MCF 10A (cell line): Measurements from ENCODE around the gene GGCX. TPM values are rescaled to one million over a fixed set of nuclear protein-coding genes. Genes with fewer than 3 reads are reported as not detected.

Source experiments
- BruUV-seq: library from RNA; stranded (reverse); fragments of 400-500 nt; replicated peaks from 2 replicates; lab custom pipeline; 2021; lab: Mats Ljungman, UMichigan
- CTCF ChIA-PET: fragments of 300-600 bp; sonication (Branson Sonifier 250); formaldehyde crosslinking; extraction: SDS; loops from one replicate; lab custom pipeline; 2021; ENCODE audit warnings: antibody characterized with exemption, inconsistent platforms; lab: Yijun Ruan, JAX
- POLR2A ChIA-PET: fragments of 300-600, 350-650 bp; sonication (Branson Sonifier 250); formaldehyde crosslinking; extraction: SDS; loops from one replicate; lab custom pipeline; 2020; ENCODE audit warnings: antibody characterized with exemption, inconsistent platforms; lab: Yijun Ruan, JAX
- DNase-seq: peaks from one replicate; pipeline ENCODE4 v3.0.0-alpha.2; 2018; ENCODE audit not compliant: unreplicated experiment
- H3K27ac Mint-ChIP-seq: one replicate; pipeline ENCODE4 v1.8.0; 2022; ENCODE audit warnings: mild to moderate bottlenecking, low read depth, mixed read lengths; ENCODE audit not compliant: unreplicated experiment
- H3K27me3 Mint-ChIP-seq: one replicate; pipeline ENCODE4 v1.8.0; 2022; ENCODE audit warnings: mixed read lengths; ENCODE audit not compliant: insufficient read depth, unreplicated experiment
- H3K36me3 Mint-ChIP-seq: one replicate; pipeline ENCODE4 v1.8.0; 2022; ENCODE audit warnings: mild to moderate bottlenecking, moderate library complexity, mixed read lengths; ENCODE audit not compliant: insufficient read depth, unreplicated experiment
- H3K4me1 Mint-ChIP-seq: one replicate; pipeline ENCODE4 v1.8.0; 2022; ENCODE audit warnings: mixed read lengths; ENCODE audit not compliant: insufficient read depth, unreplicated experiment
- H3K4me3 Mint-ChIP-seq: one replicate; pipeline ENCODE4 v1.8.0; 2022; ENCODE audit warnings: mild to moderate bottlenecking, moderate library complexity, mixed read lengths; ENCODE audit not compliant: unreplicated experiment
- H3K9me3 Mint-ChIP-seq: one replicate; pipeline ENCODE4 v1.8.0; 2022; ENCODE audit warnings: mixed read lengths; ENCODE audit not compliant: unreplicated experiment
- CTCF ChIP-seq: fragments of 200-600 bp; IDR thresholded peaks from one replicate; pipeline ENCODE4 v1.8.0; 2022; ENCODE audit warnings: antibody characterized with exemption, mild to moderate bottlenecking; ENCODE audit not compliant: unreplicated experiment
- intact Hi-C: fragments of 100-400 bp; cut with micrococcal nuclease; formaldehyde crosslinking; loops from 2 replicates; pipeline ENCODE4 v1.14.1; 2022
- total RNA-seq: library from RNA; stranded (reverse); gene quantifications from 2 replicates; pipeline ENCODE4 v1.2.3, GENCODE V29; 2022

Gene GGCX
- total RNA-seq, 1 experiment from 2014 or later: 49.1 TPM

- Mint-ChIP-seq H3K36me3 (peaks cover 36% of the 10 kb centered on the region), H3K27me3 (no peaks in the 10 kb centered on the region), H3K4me1 (peaks cover 11% of the 10 kb centered on the region), H3K27ac (peak overlapping the region; percentile 94), H3K9me3 (no peaks in the 10 kb centered on the region), H3K4me3 (peak overlapping the region; percentile 79)
- no TSS peak for BruUV-seq
- ChIA-PET CTCF (interaction anchor here (0.6 to 1.3 kb wide), 6 partner anchors 12 to 157 kb away, joined by 3 to 6 read pairs (median 4); no protein-coding TSS in a partner anchor), POLR2A (interaction anchor here (0.6 to 5.4 kb wide), 30 partner anchors 9 to 252 kb away, joined by 3 to 113 read pairs (median 7); partner anchors contain the start of genes C2orf68, GGCX, MAT2A and RNF181)
- peak; percentile 25 for DNase-seq
- intact Hi-C loops: no loop called here
- no peak for TF ChIP-seq CTCF
Observed at GRCh38 chr2:85578243-85579180, 17.2 kb upstream of the GGCX start.

GRCh38 chr2:85577386-85578242, 16.3 kb upstream of the GGCX start, which contains the start of gene VAMP8:
TSS of gene VAMP8 (plus strand) at chr2:85577586. CDS start at chr2:85577647, 61 bp downstream.
- CTCF ChIA-PET: interaction anchor here (0.6 to 1.3 kb wide), 11 partner anchors 11 to 224 kb away, joined by 3 to 6 read pairs (median 4); no protein-coding TSS in a partner anchor
- TSS peak; percentile 40 for BruUV-seq
- TF ChIP-seq CTCF: no peak
- intact Hi-C loops: no loop called here
- peak within 1 kb of the TSS; percentile 94 for H3K27ac Mint-ChIP-seq
- no peaks in the 10 kb centered on the region for H3K27me3 Mint-ChIP-seq
- H3K9me3 Mint-ChIP-seq: no peaks in the 10 kb centered on the region
- H3K4me3 Mint-ChIP-seq: peak within 1 kb of the TSS; percentile 79
- peaks cover 11% of the 10 kb centered on the region for H3K4me1 Mint-ChIP-seq
- DNase-seq: peak; percentile 80
- POLR2A ChIA-PET: interaction anchor here (0.5 to 5.4 kb wide), 42 partner anchors 9 to 281 kb away, joined by 3 to 113 read pairs (median 6); partner anchors contain the start of genes C2orf68, GGCX, MAT2A and RNF181
- peaks cover 27% of the 10 kb centered on the region for H3K36me3 Mint-ChIP-seq

GRCh38 chr2:85577063-85577385, 15.7 kb upstream of the GGCX start:
- ChIA-PET CTCF (interaction anchor here (0.9 to 1.2 kb wide), 6 partner anchors 10 to 157 kb away, joined by 3 to 6 read pairs (median 4); no protein-coding TSS in a partner anchor), POLR2A (interaction anchor here (0.5 to 5.4 kb wide), 36 partner anchors 9 to 281 kb away, joined by 3 to 113 read pairs (median 6); partner anchors contain the start of genes C2orf68, GGCX, MAT2A and RNF181)
- peaks cover 11% of the 10 kb centered on the region for H3K4me1 Mint-ChIP-seq
- no peaks in the 10 kb centered on the region for H3K9me3 Mint-ChIP-seq
- H3K27ac Mint-ChIP-seq: peak overlapping the region; percentile 94
- H3K4me3 Mint-ChIP-seq: peak overlapping the region; percentile 79
- H3K36me3 Mint-ChIP-seq: peaks cover 21% of the 10 kb centered on the region
- no peak for TF ChIP-seq CTCF
- BruUV-seq: no TSS peak
- no peak for DNase-seq
- H3K27me3 Mint-ChIP-seq: no peaks in the 10 kb centered on the region
- intact Hi-C loops: no loop called here
